K562 (cell line): ENCODE measurements around the gene INSL6. TPM values are rescaled to one million over a fixed set of nuclear protein-coding genes. Genes with fewer than 3 reads are reported as not detected.

Experiments used
- CREBBP ChIP-seq: IDR thresholded peaks from one replicate; pipeline ENCODE4 v1.6.1; 2012; ENCODE audit warnings: low read depth, mild to moderate bottlenecking, control low read depth, inconsistent platforms, low read length
- DMBX1 ChIP-seq: fragments of 250-450 bp; sonication (Bioruptor Pico); IDR thresholded peaks from 2 replicates; pipeline ENCODE4 v1.8.0; 2022; ENCODE audit warnings: inconsistent platforms, mild to moderate bottlenecking, moderate library complexity, borderline replicate concordance
- GATAD2A ChIP-seq: fragments of 450-650 bp; IDR thresholded peaks from 2 replicates; pipeline ENCODE4 v1.6.1; 2017
- HNRNPK ChIP-seq: fragments of 200-400 bp; formaldehyde crosslinking; IDR thresholded peaks from one replicate; pipeline ENCODE4 v1.6.1; 2018; ENCODE audit warnings: mild to moderate bottlenecking, low read depth, low read length; ENCODE audit not compliant: poor library complexity, severe bottlenecking
- MLX ChIP-seq, 2 experiments: fragments of 450-650 bp in 1 of 2; sonication (generic) in 1 of 2; formaldehyde crosslinking; conservative IDR thresholded peaks; 2 replicates each; pipeline versions ENCODE4 v1.4.0 to v1.8.1; 2020 to 2022; ENCODE audit warnings: mild to moderate bottlenecking in 1 of 2, missing genetic modification reagents in 1 of 2
- PHF8 ChIP-seq: fragments of 200-600 bp; sonication (generic); IDR thresholded peaks from 2 replicates; pipeline ENCODE4 v1.6.1; 2012; ENCODE audit warnings: mixed run types, mild to moderate bottlenecking, inconsistent platforms, low read length, moderate library complexity, borderline replicate concordance
- POLR2H ChIP-seq: IDR thresholded peaks from 2 replicates; pipeline ENCODE4 v1.6.1; 2016; ENCODE audit warnings: missing genetic modification characterization, low read depth, mild to moderate bottlenecking, control low read depth, missing compliant biosample characterization, moderate library complexity
- SRSF1 ChIP-seq: fragments of 200-400 bp; formaldehyde crosslinking; IDR thresholded peaks from 2 replicates; pipeline ENCODE4 v1.6.1; 2017; ENCODE audit warnings: mild to moderate bottlenecking, low read depth, low read length, moderate library complexity
- ZBTB33 ChIP-seq: sonication (generic); formaldehyde crosslinking; IDR thresholded peaks from 2 replicates; pipeline ENCODE4 v1.8.1; 2023; ENCODE audit warnings: mild to moderate bottlenecking, missing genetic modification reagents
- ZNF124 ChIP-seq: sonication (generic); formaldehyde crosslinking; IDR thresholded peaks from 2 replicates; pipeline ENCODE4 v1.8.1; 2022; ENCODE audit warnings: missing genetic modification reagents
- ZNF174 ChIP-seq: fragments of 250-450 bp; sonication (Bioruptor Pico); IDR thresholded peaks from 2 replicates; pipeline ENCODE4 v1.4.0; 2020; ENCODE audit warnings: mild to moderate bottlenecking
- ZNF175 ChIP-seq: fragments of 200-800 bp; sonication (Bioruptor generic); IDR thresholded peaks from 2 replicates; pipeline ENCODE4 v1.6.1; 2016; ENCODE audit warnings: low read depth, mild to moderate bottlenecking, missing genetic modification characterization, missing compliant biosample characterization
- ZNF23 ChIP-seq: fragments of 250-450 bp; sonication (Bioruptor Pico); IDR thresholded peaks from 2 replicates; pipeline ENCODE4 v1.4.0; 2020; ENCODE audit warnings: mild to moderate bottlenecking
- polyA plus RNA-seq, 8 experiments: library from polyadenylated mRNA; depleted of rRNA in 4 of 8; stranded (reverse) in 5 of 8; unstranded in 3 of 8; fragments of >200 nt; fragmentation: Nextera tagmentation in 2 of 8; fragmentation: Illumina TruSeq in 1 of 8; extraction: Ambion mirVana in 2 of 8; extraction: Trizol in 1 of 8; gene quantifications; 2 replicates each; pipeline versions ENCODE4 v1.2.1 to v1.2.3, GENCODE V29; 2011 to 2014; ENCODE audit warnings: inconsistent platforms in 1 of 8, missing spikeins in 1 of 8
- small RNA-seq: library from RNA; depleted of rRNA; stranded (forward); fragments of <200 nt; gene quantifications from one replicate; pipeline ENCODE3, GENCODE V24; 2014
- total RNA-seq, 7 experiments: library from RNA; depleted of rRNA in 6 of 7; stranded (reverse); fragments of >200 nt in 6 of 7; fragmentation: Illumina TruSeq in 2 of 7; extraction: Trizol in 2 of 7; gene quantifications; 2 replicates each; pipeline versions ENCODE4 v1.2.1 to v1.2.3, GENCODE V29; 2011 to 2021; ENCODE audit warnings: low replicate concordance in 1 of 7

INSL6 gene
- total and polyA plus RNA-seq, 9 of the 15 experiments (the other 6 are each of a cell fraction or from before 2014, with no cell fraction given) = 0.04 to 0.06 TPM; not detected in 7

DNA sequence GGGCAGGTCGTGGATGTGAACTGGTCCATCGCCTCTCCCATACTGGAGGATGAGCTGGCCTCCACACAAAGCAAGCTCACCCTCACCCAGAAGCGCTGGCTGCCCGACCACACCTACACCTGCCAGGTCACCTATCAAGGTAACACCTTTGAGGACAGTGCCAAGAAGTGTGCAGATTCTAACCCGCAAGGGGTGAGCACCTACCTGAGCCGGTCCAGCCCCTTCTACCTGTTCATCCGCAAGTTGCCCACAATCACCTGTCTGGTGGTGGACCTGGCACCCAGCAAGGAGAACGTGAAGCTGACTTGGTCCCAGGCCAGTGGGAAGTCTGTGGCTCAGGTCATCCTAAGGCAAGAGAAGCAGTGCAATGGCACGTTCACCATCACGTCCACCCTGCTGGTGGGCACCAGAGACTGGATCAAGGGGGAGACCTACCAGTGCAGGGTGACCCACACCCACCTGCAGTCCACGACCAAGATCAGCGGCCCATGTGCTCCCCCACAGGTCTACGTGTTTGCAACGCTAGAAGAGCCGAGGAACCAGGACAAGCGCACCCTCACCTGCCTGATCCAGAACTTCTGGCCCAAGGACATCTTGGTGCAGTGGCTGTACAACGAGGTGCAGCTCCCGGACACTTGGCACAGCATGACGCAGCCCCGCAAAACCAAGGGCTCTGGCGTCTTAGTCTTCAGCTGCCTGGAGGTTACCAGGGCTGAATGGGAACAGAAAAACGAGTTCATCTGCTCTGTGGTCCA is 71.3 kb downstream of the INSL6 start (continued):
- no peak for TF ChIP-seq ZNF175 (CRISPR knock-in tag)
- TF ChIP-seq ZNF174 (CRISPR knock-in tag) = no peak
- TF ChIP-seq POLR2H (tag) = no peak
- TF ChIP-seq ZBTB33 = no peak
- TF ChIP-seq ZNF23 (CRISPR knock-in tag) = no peak
- no peak for TF ChIP-seq PHF8
- no peak for TF ChIP-seq DMBX1 (CRISPR knock-in tag)
- no peak for TF ChIP-seq ZNF124
- no peak for TF ChIP-seq SRSF1
- no peak for TF ChIP-seq HNRNPK
- TF ChIP-seq MLX (CRISPR knock-in tag; conservative IDR thresholded peaks at IDR 0.05) = no peak
- TF ChIP-seq CREBBP = no peak
- TF ChIP-seq GATAD2A = no peak

Small RNAs within 50 kb of the gene (small RNA-seq; reads per million reads assigned to genes)
- not detected for gene AL133547.1

Other genes with a start within 250 kb of the INSL6 start
- 10.1 and 10.6 TPM in 2 replicates for gene JAK2, start 200.4 kb downstream of the INSL6 start, total RNA-seq (2014; rRNA removed)
- 21.4 and 23.8 TPM in 2 replicates for gene JAK2, start 200.4 kb downstream of the INSL6 start, total RNA-seq (2014; rRNA removed; fragmentation: Illumina TruSeq; extraction: Trizol)
- gene JAK2, start 200.4 kb downstream of the INSL6 start, total RNA-seq (2015; rRNA removed; fragmentation: Illumina TruSeq; extraction: Trizol) = 20.7 and 21.5 TPM in 2 replicates
- 16.5 and 18.5 TPM in 2 replicates for gene JAK2, start 200.4 kb downstream of the INSL6 start, total RNA-seq (2021)
- gene JAK2, start 200.4 kb downstream of the INSL6 start, polyA plus RNA-seq (2011; rRNA removed) = 21.4 and 23.4 TPM in 2 replicates
- gene JAK2, start 200.4 kb downstream of the INSL6 start, polyA plus RNA-seq (2014; fragmentation: Illumina TruSeq; extraction: Trizol) = 12.7 and 15.3 TPM in 2 replicates
- gene JAK2, start 200.4 kb downstream of the INSL6 start, polyA plus RNA-seq (2014; fragmentation: Nextera tagmentation; extraction: Ambion mirVana) = 1 to 10 TPM; 4.7 to 5.1 TPM
- gene JAK2, start 200.4 kb downstream of the INSL6 start, polyA plus RNA-seq (2014; rRNA removed) = 9.8 and 13.4 TPM in 2 replicates
- gene INSL4, start 45.8 kb upstream of the INSL6 start, total RNA-seq (2014; rRNA removed) = not detected in 2 replicates
- gene INSL4, start 45.8 kb upstream of the INSL6 start, total RNA-seq (2014; rRNA removed; fragmentation: Illumina TruSeq; extraction: Trizol) = not detected in 2 replicates
- gene INSL4, start 45.8 kb upstream of the INSL6 start, total RNA-seq (2015; rRNA removed; fragmentation: Illumina TruSeq; extraction: Trizol) = not detected in 2 replicates
- gene INSL4, start 45.8 kb upstream of the INSL6 start, total RNA-seq (2021) = not detected in 2 replicates
- gene INSL4, start 45.8 kb upstream of the INSL6 start, polyA plus RNA-seq (2011; rRNA removed) = not detected in 2 replicates
- not detected in 2 replicates for gene INSL4, start 45.8 kb upstream of the INSL6 start, polyA plus RNA-seq (2014; fragmentation: Illumina TruSeq; extraction: Trizol)
- not detected for gene INSL4, start 45.8 kb upstream of the INSL6 start, polyA plus RNA-seq (2014; fragmentation: Nextera tagmentation; extraction: Ambion mirVana)
- gene INSL4, start 45.8 kb upstream of the INSL6 start, polyA plus RNA-seq (2014; rRNA removed) = not detected in 2 replicates
- not detected in 2 replicates for gene RLN2, start 119.1 kb upstream of the INSL6 start, total RNA-seq (2014; rRNA removed)
- gene RLN2, start 119.1 kb upstream of the INSL6 start, total RNA-seq (2014; rRNA removed; fragmentation: Illumina TruSeq; extraction: Trizol) = not detected in 2 replicates
- not detected in 2 replicates for gene RLN2, start 119.1 kb upstream of the INSL6 start, total RNA-seq (2015; rRNA removed; fragmentation: Illumina TruSeq; extraction: Trizol)
- not detected in 2 replicates for gene RLN2, start 119.1 kb upstream of the INSL6 start, total RNA-seq (2021)
- not detected in 2 replicates for gene RLN2, start 119.1 kb upstream of the INSL6 start, polyA plus RNA-seq (2011; rRNA removed)
- not detected in 2 replicates for gene RLN2, start 119.1 kb upstream of the INSL6 start, polyA plus RNA-seq (2014; fragmentation: Illumina TruSeq; extraction: Trizol)
- gene RLN2, start 119.1 kb upstream of the INSL6 start, polyA plus RNA-seq (2014; fragmentation: Nextera tagmentation; extraction: Ambion mirVana) = under 1 TPM; 0.08 to 0.17 TPM
- gene RLN2, start 119.1 kb upstream of the INSL6 start, polyA plus RNA-seq (2014; rRNA removed) = not detected in 2 replicates
- not detected in 2 replicates for gene RLN1, start 154.2 kb upstream of the INSL6 start, total RNA-seq (2014; rRNA removed)
- gene RLN1, start 154.2 kb upstream of the INSL6 start, total RNA-seq (2014; rRNA removed; fragmentation: Illumina TruSeq; extraction: Trizol) = not detected in 2 replicates
- gene RLN1, start 154.2 kb upstream of the INSL6 start, total RNA-seq (2015; rRNA removed; fragmentation: Illumina TruSeq; extraction: Trizol) = not detected in 2 replicates
- gene RLN1, start 154.2 kb upstream of the INSL6 start, total RNA-seq (2021) = not detected in 2 replicates
- gene RLN1, start 154.2 kb upstream of the INSL6 start, polyA plus RNA-seq (2011; rRNA removed) = not detected in 2 replicates
- not detected in 2 replicates for gene RLN1, start 154.2 kb upstream of the INSL6 start, polyA plus RNA-seq (2014; fragmentation: Illumina TruSeq; extraction: Trizol)
- not detected for gene RLN1, start 154.2 kb upstream of the INSL6 start, polyA plus RNA-seq (2014; fragmentation: Nextera tagmentation; extraction: Ambion mirVana)
- not detected in 2 replicates for gene RLN1, start 154.2 kb upstream of the INSL6 start, polyA plus RNA-seq (2014; rRNA removed)